HepG2 (cell line): Measurements from ENCODE around the gene KREMEN1. TPM values are rescaled to one million over a fixed set of nuclear protein-coding genes. Genes with fewer than 3 reads are reported as not detected.

Experiments used
- ATAC-seq: fragments of 200-7000 bp; cut with Tn5 transposase; 3 replicates; pipeline ENCODE4 v1.9.1; 2020; ENCODE audit warnings: mild to moderate bottlenecking, moderate library complexity
- BruUV-seq: library from RNA; stranded (reverse); fragments of 400-500 nt; replicated peaks from 2 replicates; lab custom pipeline; 2021; lab: Mats Ljungman, UMichigan
- CTCF ChIA-PET: fragments of 300-600 bp; formaldehyde crosslinking; extraction: SDS; loops from one replicate; lab custom pipeline; 2021; ENCODE audit warnings: low total read pairs, inconsistent platforms, low intra/inter-chr PET ratio; lab: Yijun Ruan, JAX
- POLR2A ChIA-PET: fragments of 350-600 bp; sonication (Branson Sonifier 250); formaldehyde crosslinking; loops from one replicate; lab custom pipeline; 2020; ENCODE audit warnings: antibody characterized with exemption, inconsistent platforms; lab: Yijun Ruan, JAX
- DNase-seq: peaks from one replicate; pipeline ENCODE4 v3.0.0-alpha.2; 2015; ENCODE audit warnings: low spot score
- FAIRE-seq: peaks from 3 replicates; lab custom pipeline; 2011; peaks lifted over from hg19 to GRCh38; lab: Jason Lieb, UNC
- H2AFZ ChIP-seq: one replicate; pipeline ENCODE4 v1.6.1; 2011; ENCODE audit warnings: low read length, inconsistent platforms
- H3K27ac ChIP-seq: fragments of 300-600 bp; 3 replicates; pipeline ENCODE4 v1.8.0; 2011; ENCODE audit warnings: mixed run types, mild to moderate bottlenecking, mixed read lengths, low read length, inconsistent platforms; ENCODE audit not compliant: insufficient read depth; ENCODE audit errors: extremely low read length
- H3K27me3 ChIP-seq, 2 experiments: fragments of 200-600 bp in 1 of 2; 2 replicates in 1 of 2; 3 replicates in 1 of 2; pipeline versions ENCODE4 v1.6.0 to v1.8.0; 2011; ENCODE audit warnings: low read length in 2 of 2, mild to moderate bottlenecking in 2 of 2, moderate library complexity in 2 of 2, inconsistent platforms in 1 of 2; ENCODE audit not compliant: insufficient read depth in 2 of 2, control insufficient read depth in 1 of 2
- H3K36me3 ChIP-seq, 2 experiments: fragments of 200-600 bp in 1 of 2; replicated peaks in 1 of 2; 2 replicates in 1 of 2; 3 replicates in 1 of 2; pipeline versions ENCODE4 v1.5.1 to v1.8.0; 2011; ENCODE audit warnings: low read length in 2 of 2, inconsistent platforms in 1 of 2; ENCODE audit not compliant: insufficient read depth in 2 of 2, control insufficient read depth in 1 of 2
- H3K4me1 ChIP-seq: 2 replicates; pipeline ENCODE4 v1.5.1; 2012; ENCODE audit warnings: low read length, inconsistent platforms; ENCODE audit not compliant: insufficient read depth
- H3K4me2 ChIP-seq: 2 replicates; pipeline ENCODE4 v1.6.0; 2011; ENCODE audit warnings: low read depth, low read length, inconsistent platforms
- H3K4me3 ChIP-seq, 3 experiments: fragments of 200-600 bp in 1 of 3; sonication (generic), shearing (Covaris generic) in 1 of 3; replicated peaks in 1 of 3; 2 replicates each; pipeline ENCODE4 v1.5.1; 2011 to 2016; ENCODE audit warnings: low read length in 3 of 3, inconsistent platforms in 2 of 3, low read depth in 2 of 3, mild to moderate bottlenecking in 2 of 3, control low read depth in 1 of 3, mixed read lengths in 1 of 3; ENCODE audit not compliant: insufficient read depth in 1 of 3
- H3K79me2 ChIP-seq: one replicate; pipeline ENCODE4 v1.6.1; 2011; ENCODE audit warnings: low read length, inconsistent platforms; ENCODE audit not compliant: insufficient read depth
- H3K9ac ChIP-seq: 2 replicates; pipeline ENCODE4 v1.6.0; 2011; ENCODE audit warnings: mild to moderate bottlenecking, low read depth, low read length, inconsistent platforms; ENCODE audit not compliant: insufficient read depth
- H3K9me3 ChIP-seq: 2 replicates; pipeline ENCODE4 v1.5.1; 2012; ENCODE audit warnings: mild to moderate bottlenecking, low read length
- H4K20me1 ChIP-seq: 2 replicates; pipeline ENCODE4 v1.6.0; 2011; ENCODE audit warnings: inconsistent platforms, mild to moderate bottlenecking, low read length, moderate library complexity; ENCODE audit not compliant: insufficient read depth
- ARNT2 ChIP-seq: sonication (generic); formaldehyde crosslinking; IDR thresholded peaks from 2 replicates; pipeline ENCODE4 v1.8.0; 2022; ENCODE audit warnings: mild to moderate bottlenecking, low read depth, missing genetic modification reagents, moderate library complexity
- KDM2A ChIP-seq: sonication (generic); formaldehyde crosslinking; IDR thresholded peaks from 2 replicates; pipeline ENCODE4 v1.4.0; 2020; ENCODE audit warnings: low read depth, missing genetic modification reagents, borderline replicate concordance
- RBM22 ChIP-seq: fragments of 200-400 bp; formaldehyde crosslinking; optimal IDR thresholded peaks from 2 replicates; pipeline ENCODE3; 2017; ENCODE audit warnings: mild to moderate bottlenecking, low read length, moderate library complexity
- REST ChIP-seq, 2 experiments: IDR thresholded peaks; 2 replicates each; pipeline ENCODE4 v1.6.1; 2011 to 2012; ENCODE audit warnings: low read length in 2 of 2, borderline replicate concordance in 1 of 2, low read depth in 1 of 2, mild to moderate bottlenecking in 1 of 2, moderate library complexity in 1 of 2
- THAP11 ChIP-seq: IDR thresholded peaks from 2 replicates; pipeline ENCODE4 v1.6.1; 2016; ENCODE audit warnings: missing biosample characterization, missing genetic modification reagents
- YY1 ChIP-seq: IDR thresholded peaks from 2 replicates; pipeline ENCODE4 v1.6.1; 2011; ENCODE audit warnings: low read length, low read depth, moderate library complexity, mild to moderate bottlenecking; ENCODE audit not compliant: insufficient read depth, insufficient replicate concordance
- ZFP36L2 ChIP-seq: sonication (generic); formaldehyde crosslinking; IDR thresholded peaks from 2 replicates; pipeline ENCODE4 v1.4.0; 2020; ENCODE audit warnings: missing genetic modification reagents
- ZIK1 ChIP-seq: sonication (generic); formaldehyde crosslinking; IDR thresholded peaks from 2 replicates; pipeline ENCODE4 v1.5.0; 2020; ENCODE audit warnings: mild to moderate bottlenecking, low read depth, missing genetic modification reagents, borderline replicate concordance
- ZMAT5 ChIP-seq: sonication (generic); formaldehyde crosslinking; IDR thresholded peaks from 2 replicates; pipeline ENCODE4 v1.5.0; 2020; ENCODE audit warnings: mild to moderate bottlenecking, low read depth, missing genetic modification reagents, borderline replicate concordance
- ZNF121 ChIP-seq: sonication (generic); formaldehyde crosslinking; IDR thresholded peaks from 2 replicates; pipeline ENCODE4 v1.5.0; 2020; ENCODE audit warnings: mild to moderate bottlenecking, missing genetic modification reagents
- ZNF260 ChIP-seq: sonication (generic); formaldehyde crosslinking; IDR thresholded peaks from 2 replicates; pipeline ENCODE4 v1.4.0; 2020; ENCODE audit warnings: missing genetic modification reagents, low read depth, mild to moderate bottlenecking, borderline replicate concordance
- ZNF296 ChIP-seq: sonication (generic); formaldehyde crosslinking; conservative IDR thresholded peaks from 2 replicates; pipeline ENCODE4 v1.5.0; 2020; ENCODE audit warnings: mild to moderate bottlenecking, missing genetic modification reagents
- ZNF331 ChIP-seq: sonication (generic); formaldehyde crosslinking; IDR thresholded peaks from 2 replicates; pipeline ENCODE4 v1.4.0; 2020; ENCODE audit warnings: missing genetic modification reagents
- ZNF44 ChIP-seq: sonication (generic); formaldehyde crosslinking; IDR thresholded peaks from 2 replicates; pipeline ENCODE4 v1.5.1; 2020; ENCODE audit warnings: mild to moderate bottlenecking, missing genetic modification reagents
- ZNF678 ChIP-seq: sonication (generic); formaldehyde crosslinking; IDR thresholded peaks from 2 replicates; pipeline ENCODE4 v1.4.0; 2020; ENCODE audit warnings: mild to moderate bottlenecking, missing genetic modification reagents
- ZNF776 ChIP-seq: sonication (generic); formaldehyde crosslinking; IDR thresholded peaks from 2 replicates; pipeline ENCODE4 v1.4.0; 2020; ENCODE audit warnings: mild to moderate bottlenecking, missing genetic modification reagents
- WGBS: methylation state at CpG from one replicate; pipeline ENCODE4 v1.1.6; 2017; ENCODE audit warnings: low lambda C conversion rate; 5-methylcytosine and 5-hydroxymethylcytosine counted together
- in situ Hi-C: cut with HindIII; loops from 2 replicates; pipeline ENCODE4 v1.10.0; 2017; ENCODE audit warnings: low pct_unique_long_range_greater_than_20kb; ENCODE audit not compliant: extremely low pct_ligation_motif_present
- intact Hi-C: fragments of 100-400 bp; cut with micrococcal nuclease; formaldehyde crosslinking; loops from one replicate; pipeline ENCODE4 v1.10.0; 2022; ENCODE audit not compliant: unreplicated experiment
- polyA plus RNA-seq, 8 experiments: library from polyadenylated mRNA; depleted of rRNA in 3 of 8; stranded (reverse) in 7 of 8; unstranded in 1 of 8; fragments of >200 nt; fragmentation: Illumina TruSeq in 4 of 8; extraction: Trizol in 4 of 8; gene quantifications; 2 replicates each; pipeline versions ENCODE4 v1.2.1 to v1.2.3, GENCODE V29; 2011 to 2016; ENCODE audit warnings: low read depth in 4 of 8, missing spikeins in 1 of 8, mixed read lengths in 1 of 8; ENCODE audit not compliant: insufficient read depth in 1 of 8
- total RNA-seq, 5 experiments: library from RNA; depleted of rRNA; stranded (reverse); fragments of >200 nt; fragmentation: Illumina TruSeq; extraction: Trizol; gene quantifications; 2 replicates each; pipeline ENCODE4 v1.2.3, GENCODE V29; 2016; ENCODE audit warnings: low read depth in 1 of 5

KREMEN1 gene
- total and polyA plus RNA-seq, 2 of the 13 experiments (the other 11 are each of a cell fraction or from before 2014, with no cell fraction given): 9.8 to 13.8 TPM

- H4K20me1 ChIP-seq: no peaks in the 10 kb centered on the region
- in situ Hi-C loops: no loop called here
- FAIRE-seq (no peak), DNase-seq (no peak), ATAC-seq (no peak)
- H3K27ac ChIP-seq: no peak overlapping the region
- BruUV-seq: no TSS peak
- no CpG with 5 or more reads among the region's 7 CpGs for WGBS
- intact Hi-C loops: no loop called here
- H3K4me2 ChIP-seq: no peak overlapping the region
- H3K79me2 ChIP-seq: no peaks in the 10 kb centered on the region
- H3K4me1 ChIP-seq: peaks cover 18% of the 10 kb centered on the region
- no peak for TF ChIP-seq ZNF296
- no peak for TF ChIP-seq ZNF776
- no peak for TF ChIP-seq ZNF44 (CRISPR knock-in tag)
- no peak for TF ChIP-seq ZMAT5
- TF ChIP-seq ZNF121 (CRISPR knock-in tag): no peak
- TF ChIP-seq YY1: no peak
- no peak for TF ChIP-seq KDM2A (CRISPR knock-in tag)
- TF ChIP-seq ZNF678 (CRISPR knock-in tag): no peak
- TF ChIP-seq ZFP36L2: no peak
- no peak for TF ChIP-seq ZIK1 (CRISPR knock-in tag)
- ChIA-PET POLR2A (no interaction called here), CTCF (no interaction called here)
- no peak overlapping the region for H3K9ac ChIP-seq
- no peaks in the 10 kb centered on the region for H3K36me3 ChIP-seq
- peaks cover 0 to 1% of the 10 kb centered on the region in 2 experiments; a peak in 1 of 5 replicates for H3K27me3 ChIP-seq
- H2AFZ ChIP-seq: no peak overlapping the region
- H3K4me3 ChIP-seq: no peak overlapping the region
- H3K9me3 ChIP-seq: no peaks in the 10 kb centered on the region
These were observed 115.0 kb downstream of the KREMEN1 start for GRCh38 chr22:29187831-29188230.

- H3K27ac ChIP-seq: no peak overlapping the region
- H3K4me3 ChIP-seq: no peak overlapping the region
- intact Hi-C loops: no loop called here
- no peaks in the 10 kb centered on the region for H3K36me3 ChIP-seq
- no peak for ATAC-seq
- no peaks in the 10 kb centered on the region for H4K20me1 ChIP-seq
- no peak overlapping the region for H3K4me2 ChIP-seq
- DNase-seq: no peak
- ChIA-PET CTCF (no interaction called here), POLR2A (no interaction called here)
- no TSS peak for BruUV-seq
- no peaks in the 10 kb centered on the region for H3K79me2 ChIP-seq
- in situ Hi-C loops: no loop called here
- no peaks in the 10 kb centered on the region for H3K9me3 ChIP-seq
- H2AFZ ChIP-seq: no peak overlapping the region
- no peak for FAIRE-seq
- no peak overlapping the region for H3K9ac ChIP-seq
- peaks cover 1% of the 10 kb centered on the region for H3K4me1 ChIP-seq
- H3K27me3 ChIP-seq: peaks cover 0 to under 1% of the 10 kb centered on the region in 2 experiments; a peak in 1 of 5 replicates
- 40% methylated on average over 8 of the region's 8 CpGs for WGBS
- TF ChIP-seq ZNF331 (CRISPR knock-in tag) (no peak), ARNT2 (CRISPR knock-in tag) (no peak), ZNF260 (CRISPR knock-in tag) (no peak), REST (IDR thresholded peaks at IDR 0.05; ENCODE audit: borderline replicate concordance in 1 of 2, low read depth in 1 of 2, low read length in 2 of 2) (no peak), THAP11 (CRISPR knock-in tag) (no peak), RBM22 (no peak)
These were observed 117.2 kb downstream of the KREMEN1 start for GRCh38 chr22:29190051-29190450.
